ENCODE data around the gene PLCB2. TPM values are rescaled to one million over a fixed set of nuclear protein-coding genes. Genes with fewer than 3 reads are reported as not detected.
A peak's percentile ranks its signal among the peaks of the same experiment; 100 is the strongest.

PLCB2 gene
- total RNA-seq, 1 donor from 2014 or later, result 8.7 TPM

- peaks cover 56% of the 10 kb centered on the region for H3K27me3 Mint-ChIP-seq (ENCODE audit: low read depth)
- H3K36me3 Mint-ChIP-seq (ENCODE audit: low read depth), result no peaks in the 10 kb centered on the region
- H3K9me3 Mint-ChIP-seq, result no peaks in the 10 kb centered on the region
- H3K4me1 Mint-ChIP-seq, result peaks cover 10% of the 10 kb centered on the region
- DNase-seq (ENCODE audit: low read depth, low spot score), result no peak
- no peak overlapping the region for H3K4me3 Mint-ChIP-seq
- TF ChIP-seq, protein P1, sequence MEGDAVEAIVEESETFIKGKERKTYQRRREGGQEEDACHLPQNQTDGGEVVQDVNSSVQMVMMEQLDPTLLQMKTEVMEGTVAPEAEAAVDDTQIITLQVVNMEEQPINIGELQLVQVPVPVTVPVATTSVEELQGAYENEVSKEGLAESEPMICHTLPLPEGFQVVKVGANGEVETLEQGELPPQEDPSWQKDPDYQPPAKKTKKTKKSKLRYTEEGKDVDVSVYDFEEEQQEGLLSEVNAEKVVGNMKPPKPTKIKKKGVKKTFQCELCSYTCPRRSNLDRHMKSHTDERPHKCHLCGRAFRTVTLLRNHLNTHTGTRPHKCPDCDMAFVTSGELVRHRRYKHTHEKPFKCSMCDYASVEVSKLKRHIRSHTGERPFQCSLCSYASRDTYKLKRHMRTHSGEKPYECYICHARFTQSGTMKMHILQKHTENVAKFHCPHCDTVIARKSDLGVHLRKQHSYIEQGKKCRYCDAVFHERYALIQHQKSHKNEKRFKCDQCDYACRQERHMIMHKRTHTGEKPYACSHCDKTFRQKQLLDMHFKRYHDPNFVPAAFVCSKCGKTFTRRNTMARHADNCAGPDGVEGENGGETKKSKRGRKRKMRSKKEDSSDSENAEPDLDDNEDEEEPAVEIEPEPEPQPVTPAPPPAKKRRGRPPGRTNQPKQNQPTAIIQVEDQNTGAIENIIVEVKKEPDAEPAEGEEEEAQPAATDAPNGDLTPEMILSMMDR (conservative IDR thresholded peaks at IDR 0.05), result no peak
- H3K27ac Mint-ChIP-seq (ENCODE audit: unreplicated experiment), result no peak overlapping the region
These were observed 30.8 kb downstream of the PLCB2 start for GRCh38 chr15:40276927-40277326.

DNA sequence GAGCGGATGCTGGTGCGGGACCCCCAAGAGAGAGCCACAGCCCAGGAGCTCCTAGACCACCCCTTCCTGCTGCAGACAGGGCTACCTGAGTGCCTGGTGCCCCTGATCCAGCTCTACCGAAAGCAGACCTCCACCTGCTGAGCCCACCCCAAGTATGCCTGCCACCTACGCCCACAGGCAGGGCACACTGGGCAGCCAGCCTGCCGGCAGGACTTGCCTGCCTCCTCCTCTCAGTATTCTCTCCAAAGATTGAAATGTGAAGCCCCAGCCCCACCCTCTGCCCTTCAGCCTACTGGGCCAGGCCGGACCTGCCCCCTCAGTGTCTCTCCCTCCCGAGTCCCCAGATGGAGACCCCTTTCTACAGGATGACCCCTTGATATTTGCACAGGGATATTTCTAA is 31.8 kb downstream of the PLCB2 start:
- no peak for DNase-seq (ENCODE audit: low read depth, low spot score)
- TF ChIP-seq, protein P1 (conservative IDR thresholded peaks at IDR 0.05), result no peak

DNA sequence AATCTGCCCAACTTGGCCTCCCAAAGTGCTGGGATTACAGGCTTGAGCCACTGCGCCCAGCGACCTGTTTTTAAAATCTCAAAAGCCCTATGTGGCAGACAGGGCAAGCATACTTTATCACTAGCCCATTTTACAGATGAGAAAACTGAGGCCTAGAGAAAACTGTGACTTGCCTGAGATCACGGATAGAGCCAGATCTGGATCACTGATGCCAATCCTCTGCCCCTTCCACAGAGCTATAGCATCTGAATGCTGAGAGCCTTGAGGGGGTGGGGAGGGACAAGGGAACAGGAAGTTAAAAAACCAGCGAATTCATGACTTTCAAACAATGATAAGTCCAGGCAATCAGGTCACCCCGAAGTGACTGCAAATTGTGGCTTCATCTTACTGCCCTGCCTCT is 32.2 kb downstream of the PLCB2 start:
- peaks cover 45% of the 10 kb centered on the region for H3K27me3 Mint-ChIP-seq (ENCODE audit: low read depth)
- no peak overlapping the region for H3K4me3 Mint-ChIP-seq
- H3K27ac Mint-ChIP-seq (ENCODE audit: unreplicated experiment), result no peak overlapping the region
- peaks cover 10% of the 10 kb centered on the region for H3K4me1 Mint-ChIP-seq
- H3K9me3 Mint-ChIP-seq, result no peaks in the 10 kb centered on the region
- no peaks in the 10 kb centered on the region for H3K36me3 Mint-ChIP-seq (ENCODE audit: low read depth)
- TF ChIP-seq, protein P1 (conservative IDR thresholded peaks at IDR 0.05), result no peak
- DNase-seq (ENCODE audit: low read depth, low spot score), result no peak

More for the DNA sequence above, 31.8 kb downstream of the PLCB2 start:
- H3K9me3 Mint-ChIP-seq, result no peaks in the 10 kb centered on the region
- peaks cover 50% of the 10 kb centered on the region for H3K27me3 Mint-ChIP-seq (ENCODE audit: low read depth)
- no peak overlapping the region for H3K27ac Mint-ChIP-seq (ENCODE audit: unreplicated experiment)
- no peak overlapping the region for H3K4me3 Mint-ChIP-seq
- H3K36me3 Mint-ChIP-seq (ENCODE audit: low read depth), result no peaks in the 10 kb centered on the region
- H3K4me1 Mint-ChIP-seq, result peaks cover 10% of the 10 kb centered on the region

- H3K4me3 Mint-ChIP-seq, result no peak overlapping the region
- peaks cover 10% of the 10 kb centered on the region for H3K4me1 Mint-ChIP-seq
- H3K9me3 Mint-ChIP-seq, result no peaks in the 10 kb centered on the region
- no peak overlapping the region for H3K27ac Mint-ChIP-seq (ENCODE audit: unreplicated experiment)
- TF ChIP-seq, protein P1 (conservative IDR thresholded peaks at IDR 0.05), result peak; percentile 100
- H3K36me3 Mint-ChIP-seq (ENCODE audit: low read depth), result no peaks in the 10 kb centered on the region
- DNase-seq (ENCODE audit: low read depth, low spot score), result peak; percentile 96
- H3K27me3 Mint-ChIP-seq (ENCODE audit: low read depth), result peaks cover 36% of the 10 kb centered on the region
These were observed 33.1 kb downstream of the PLCB2 start for GRCh38 chr15:40274350-40275274.

DNA sequence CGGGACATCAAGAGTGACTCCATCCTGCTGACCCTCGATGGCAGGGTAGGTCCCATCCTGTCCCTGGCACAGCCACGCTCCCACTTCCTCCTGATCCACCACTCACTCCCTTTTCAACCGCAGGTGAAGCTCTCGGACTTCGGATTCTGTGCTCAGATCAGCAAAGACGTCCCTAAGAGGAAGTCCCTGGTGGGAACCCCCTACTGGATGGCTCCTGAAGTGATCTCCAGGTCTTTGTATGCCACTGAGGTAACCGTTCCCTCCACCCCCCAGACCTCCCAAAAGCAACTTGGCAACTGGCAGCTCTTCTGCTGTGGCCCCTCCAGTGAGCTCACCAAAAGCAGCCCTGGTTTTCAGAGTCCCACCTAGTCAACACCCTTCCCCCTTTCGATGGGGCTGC is 34.3 kb downstream of the PLCB2 start:
- no peak overlapping the region for H3K4me3 Mint-ChIP-seq
- H3K36me3 Mint-ChIP-seq (ENCODE audit: low read depth), result no peaks in the 10 kb centered on the region
- TF ChIP-seq, protein P1 (conservative IDR thresholded peaks at IDR 0.05), result no peak
- DNase-seq (ENCODE audit: low read depth, low spot score), result no peak
- no peak overlapping the region for H3K27ac Mint-ChIP-seq (ENCODE audit: unreplicated experiment)
- H3K9me3 Mint-ChIP-seq, result no peaks in the 10 kb centered on the region
- peaks cover 24% of the 10 kb centered on the region for H3K27me3 Mint-ChIP-seq (ENCODE audit: low read depth)
- peaks cover 5% of the 10 kb centered on the region for H3K4me1 Mint-ChIP-seq
